ENCODE measurements around the gene ARHGAP4.

The ARHGAP4 gene

GRCh38 chrX:153947009-153947769 is 21.1 kb upstream of the ARHGAP4 start:
- DNase-seq (ENCODE audit: extremely low spot score): peak; percentile 88
- TF ChIP-seq CTBP1 (IDR thresholded peaks at IDR 0.05; ENCODE audit: borderline replicate concordance) (no peak), LEF1 (IDR thresholded peaks at IDR 0.05; ENCODE audit: borderline replicate concordance) (no peak), SUZ12 (IDR thresholded peaks at IDR 0.05) (no peak), SP1 (IDR thresholded peaks at IDR 0.05) (no peak), HDGF (IDR thresholded peaks at IDR 0.05; ENCODE audit: borderline replicate concordance) (peak; percentile 80; the same call in 1 of the 2 replicates)
- CTCF ChIA-PET: interaction anchor here (0.6 to 5.6 kb wide), 21 partner anchors 10 to 581 kb away, joined by 3 to 100 read pairs (median 5); partner anchors contain the start of genes ARHGAP4, HCFC1 and PLXNB3
- POLR2A ChIA-PET: interaction anchor here (0.6 to 7.1 kb wide), 6 partner anchors 14 to 181 kb away, joined by 3 to 65 read pairs (median 4); partner anchors contain the start of genes ARHGAP4, HCFC1, IDH3G and SSR4

- POLR2A ChIA-PET: interaction anchor here (1.0 to 7.1 kb wide), 5 partner anchors 11 to 24 kb away, joined by 4 to 65 read pairs (median 5); partner anchors contain the start of genes ARHGAP4 and NAA10
- no peak for TF ChIP-seq ARNT (IDR thresholded peaks at IDR 0.05)
- TF ChIP-seq BHLHE40 (IDR thresholded peaks at IDR 0.05; ENCODE audit: borderline replicate concordance): no peak
- TF ChIP-seq, protein P1, sequence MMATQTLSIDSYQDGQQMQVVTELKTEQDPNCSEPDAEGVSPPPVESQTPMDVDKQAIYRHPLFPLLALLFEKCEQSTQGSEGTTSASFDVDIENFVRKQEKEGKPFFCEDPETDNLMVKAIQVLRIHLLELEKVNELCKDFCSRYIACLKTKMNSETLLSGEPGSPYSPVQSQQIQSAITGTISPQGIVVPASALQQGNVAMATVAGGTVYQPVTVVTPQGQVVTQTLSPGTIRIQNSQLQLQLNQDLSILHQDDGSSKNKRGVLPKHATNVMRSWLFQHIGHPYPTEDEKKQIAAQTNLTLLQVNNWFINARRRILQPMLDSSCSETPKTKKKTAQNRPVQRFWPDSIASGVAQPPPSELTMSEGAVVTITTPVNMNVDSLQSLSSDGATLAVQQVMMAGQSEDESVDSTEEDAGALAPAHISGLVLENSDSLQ (IDR thresholded peaks at IDR 0.05): no peak
- DNase-seq (ENCODE audit: extremely low spot score): no peak
- CTCF ChIA-PET: interaction anchor here (0.7 to 5.6 kb wide), 18 partner anchors 9 to 407 kb away, joined by 3 to 100 read pairs (median 6); partner anchors contain the start of genes ARHGAP4, HCFC1, NAA10 and PLXNB3
Measured at GRCh38 chrX:153945956-153946943, 20.2 kb upstream of the ARHGAP4 start.

- DNase-seq (ENCODE audit: extremely low spot score): no peak
- no peak for TF ChIP-seq FOXA1 (IDR thresholded peaks at IDR 0.05)
- no peak for TF ChIP-seq FOXK2 (IDR thresholded peaks at IDR 0.05)
- TF ChIP-seq NFRKB (IDR thresholded peaks at IDR 0.05): no peak
- TF ChIP-seq SP1 (IDR thresholded peaks at IDR 0.05): no peak
- no peak for TF ChIP-seq CTBP1 (IDR thresholded peaks at IDR 0.05; ENCODE audit: borderline replicate concordance)
- TF ChIP-seq ZNF384 (IDR thresholded peaks at IDR 0.05): no peak
- no peak for TF ChIP-seq SUZ12 (IDR thresholded peaks at IDR 0.05)
- TF ChIP-seq LEF1 (IDR thresholded peaks at IDR 0.05; ENCODE audit: borderline replicate concordance): no peak
- no peak for TF ChIP-seq ARNT (IDR thresholded peaks at IDR 0.05)
- ChIA-PET POLR2A (interaction anchor here (1.1 to 7.1 kb wide), 4 partner anchors 9 to 27 kb away, joined by 5 to 65 read pairs (median 7); partner anchors contain the start of genes ARHGAP4, HCFC1 and NAA10), CTCF (interaction anchor here (0.6 to 5.6 kb wide), 6 partner anchors 11 to 1002 kb away, joined by 3 to 100 read pairs (median 3); partner anchors contain the start of genes ARHGAP4 and PLXNB3)
Measured at GRCh38 chrX:153944800-153945150, 18.7 kb upstream of the ARHGAP4 start.

- TF ChIP-seq HDGF (IDR thresholded peaks at IDR 0.05; ENCODE audit: borderline replicate concordance): no peak
- no peak for TF ChIP-seq NFRKB (IDR thresholded peaks at IDR 0.05)
- no peak for TF ChIP-seq FOXA1 (IDR thresholded peaks at IDR 0.05)
- TF ChIP-seq SP1 (IDR thresholded peaks at IDR 0.05): no peak
- DNase-seq (ENCODE audit: extremely low spot score): no peak
- CTCF ChIA-PET: interaction anchor here (0.8 to 5.6 kb wide), 4 partner anchors 11 to 181 kb away, joined by 3 to 100 read pairs (median 5); partner anchors contain the start of genes ARHGAP4 and PLXNB3
- POLR2A ChIA-PET: interaction anchor here (1.1 to 7.1 kb wide), 4 partner anchors 9 to 27 kb away, joined by 5 to 65 read pairs (median 7); partner anchors contain the start of genes ARHGAP4, HCFC1 and NAA10
Measured at GRCh38 chrX:153944140-153944799, 18.2 kb upstream of the ARHGAP4 start, which contains the start of gene RENBP. TSS of gene RENBP (minus strand) at chrX:153944643. CDS start at chrX:153944610, 33 bp downstream.

- CTCF ChIA-PET: no interaction called here
Measured at GRCh38 chrX:153941336-153942252, 15.5 kb upstream of the ARHGAP4 start.

More at GRCh38 chrX:153941336-153942252, 15.5 kb upstream of the ARHGAP4 start:
- POLR2A ChIA-PET: interaction anchor here (1.1 kb wide), 1 partner anchor 19 kb away, joined by 3 read pairs; no protein-coding TSS in a partner anchor
- TF ChIP-seq ELF4 (IDR thresholded peaks at IDR 0.05): no peak
- TF ChIP-seq TARDBP (IDR thresholded peaks at IDR 0.05): no peak
- TF ChIP-seq SUZ12 (IDR thresholded peaks at IDR 0.05): no peak
- no peak for TF ChIP-seq SP1 (IDR thresholded peaks at IDR 0.05)
- TF ChIP-seq LEF1 (IDR thresholded peaks at IDR 0.05; ENCODE audit: borderline replicate concordance): no peak
- no peak for TF ChIP-seq ZNF384 (IDR thresholded peaks at IDR 0.05)
- TF ChIP-seq CTBP1 (IDR thresholded peaks at IDR 0.05; ENCODE audit: borderline replicate concordance): no peak
- TF ChIP-seq ARNT (IDR thresholded peaks at IDR 0.05): no peak
- TF ChIP-seq L3MBTL2 (conservative IDR thresholded peaks at IDR 0.05): no peak
- no peak for TF ChIP-seq FOXK2 (IDR thresholded peaks at IDR 0.05)
- TF ChIP-seq, protein P1 (IDR thresholded peaks at IDR 0.05): no peak
- TF ChIP-seq NFRKB (IDR thresholded peaks at IDR 0.05): no peak
- no peak for TF ChIP-seq FOXM1 (IDR thresholded peaks at IDR 0.05; ENCODE audit: borderline replicate concordance)
- no peak for TF ChIP-seq BHLHE40 (IDR thresholded peaks at IDR 0.05; ENCODE audit: borderline replicate concordance)
- TF ChIP-seq HDGF (IDR thresholded peaks at IDR 0.05; ENCODE audit: borderline replicate concordance): no peak
- no peak for TF ChIP-seq FOXA1 (IDR thresholded peaks at IDR 0.05)
- DNase-seq (ENCODE audit: extremely low spot score): no peak

All from HEK293T (cell line).